ENCODE measurements around the gene HDAC7.

HDAC7 gene

GRCh38 chr12:47776471-47777143 is 43.1 kb downstream of the HDAC7 start:
- DNase-seq, result peak; percentile 61

GRCh38 chr12:47775100-47775911 is 44.4 kb downstream of the HDAC7 start:
- DNase-seq, result peak; percentile 46

GRCh38 chr12:47774663-47775062 is 45.0 kb downstream of the HDAC7 start:
- DNase-seq, result no peak

- DNase-seq, result no peak
Measured at GRCh38 chr12:47773858-47774580, 45.7 kb downstream of the HDAC7 start.

- DNase-seq, result peak; percentile 60
Measured at GRCh38 chr12:47773062-47773857, 46.4 kb downstream of the HDAC7 start, which contains the start of gene SLC48A1. Gene SLC48A1, plus strand, starts transcription at chr12:47773238. Its CDS starts 67 bp downstream, at chr12:47773305.

GRCh38 chr12:47772738-47773061 is 47.0 kb downstream of the HDAC7 start:
- no peak for DNase-seq

GRCh38 chr12:47772094-47772660 is 47.5 kb downstream of the HDAC7 start:
- DNase-seq, result no peak

GRCh38 chr12:47771304-47771703 is 48.4 kb downstream of the HDAC7 start:
- no peak for DNase-seq

- no peak for DNase-seq
Measured at GRCh38 chr12:47770086-47770726, 49.5 kb downstream of the HDAC7 start.

GRCh38 chr12:47769234-47770085 is 50.2 kb downstream of the HDAC7 start:
- DNase-seq, result no peak

GRCh38 chr12:47768323-47768811 is 51.3 kb downstream of the HDAC7 start:
- peak; percentile 68 for DNase-seq

GRCh38 chr12:47767216-47767724 is 52.4 kb downstream of the HDAC7 start:
- no peak for DNase-seq

GRCh38 chr12:47766502-47767215 is 53.0 kb downstream of the HDAC7 start:
- no peak for DNase-seq

GRCh38 chr12:47763481-47764346 is 56.0 kb downstream of the HDAC7 start:
- no peak for DNase-seq

GRCh38 chr12:47762850-47763465 is 56.7 kb downstream of the HDAC7 start:
- no peak for DNase-seq

GRCh38 chr12:47758834-47759690 is 60.6 kb downstream of the HDAC7 start, which contains the start of gene RAPGEF3:
Gene RAPGEF3, minus strand, starts transcription at chr12:47758880. Its CDS starts 324 bp downstream, at chr12:47758556.
- DNase-seq, result peak; percentile 84

- DNase-seq, result no peak
Measured at GRCh38 chr12:47758584-47758833, 61.2 kb downstream of the HDAC7 start.

Measured in fibroblast of skin of right quadriceps (primary cell).